GM18951 (cell line): ENCODE results near the gene ECSCR.

Experiments used
- POLR2A ChIP-seq: IDR thresholded peaks from 4 replicates; pipeline ENCODE4 v1.6.1; 2011; ENCODE audit warnings: mild to moderate bottlenecking; ENCODE audit not compliant: insufficient read length, insufficient read depth; ENCODE audit errors: extremely low read depth
- in situ Hi-C: fragments of 300-500 bp; cut with MboI; formaldehyde crosslinking; loops from one replicate; pipeline ENCODE4 v1.12.0; 2022; ENCODE audit warnings: low sequenced_read_pairs, mixed read lengths, inconsistent platforms; ENCODE audit not compliant: unreplicated experiment

The ECSCR gene

DNA sequence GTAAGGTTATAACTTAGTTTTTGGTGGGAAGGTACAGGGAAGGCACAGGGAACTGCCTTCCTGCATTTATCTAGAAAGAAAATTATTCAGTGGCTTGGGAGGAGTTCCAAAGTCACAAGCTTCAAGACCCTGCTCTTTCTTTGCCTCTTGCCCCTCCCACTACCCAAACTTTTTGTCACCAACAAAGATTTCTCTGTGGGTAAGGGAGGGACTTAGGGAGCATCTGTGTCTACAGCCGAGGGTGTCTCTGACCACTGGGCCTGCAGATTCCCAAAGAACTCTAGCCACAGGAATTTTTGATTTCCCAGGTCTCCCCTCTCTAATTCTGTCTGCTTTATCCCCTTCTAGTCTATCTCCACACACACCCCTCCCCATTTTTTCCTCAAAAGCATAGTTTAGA is 2.1 kb downstream of the ECSCR start:
- TF ChIP-seq POLR2A = no peak
- in situ Hi-C loops = no loop called here

DNA sequence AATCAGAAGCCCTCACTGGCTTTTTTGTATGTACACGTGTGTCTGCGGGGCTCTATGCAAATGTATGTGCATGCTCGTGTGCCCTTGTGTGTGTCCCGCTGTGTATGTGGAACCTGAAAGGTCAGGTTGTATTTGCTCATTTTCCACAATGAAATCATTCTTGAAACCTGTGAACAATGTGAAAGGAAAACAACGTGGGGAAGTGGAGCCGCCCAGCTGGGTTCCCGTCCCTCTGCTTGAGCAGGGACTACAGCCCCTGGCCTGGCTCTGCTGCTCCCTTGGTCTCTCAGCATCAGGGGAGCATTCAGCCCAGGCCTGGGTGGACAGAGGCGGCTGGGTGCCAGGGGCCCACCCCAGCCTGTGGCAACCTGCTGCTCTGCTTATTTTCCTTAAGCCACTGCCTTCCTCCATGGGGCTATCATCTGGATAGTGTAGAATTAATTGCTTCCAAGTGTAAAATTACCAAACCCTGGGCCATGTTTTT is 3.0 kb downstream of the ECSCR start:
- no peak for TF ChIP-seq POLR2A
- in situ Hi-C loops = no loop called here

DNA sequence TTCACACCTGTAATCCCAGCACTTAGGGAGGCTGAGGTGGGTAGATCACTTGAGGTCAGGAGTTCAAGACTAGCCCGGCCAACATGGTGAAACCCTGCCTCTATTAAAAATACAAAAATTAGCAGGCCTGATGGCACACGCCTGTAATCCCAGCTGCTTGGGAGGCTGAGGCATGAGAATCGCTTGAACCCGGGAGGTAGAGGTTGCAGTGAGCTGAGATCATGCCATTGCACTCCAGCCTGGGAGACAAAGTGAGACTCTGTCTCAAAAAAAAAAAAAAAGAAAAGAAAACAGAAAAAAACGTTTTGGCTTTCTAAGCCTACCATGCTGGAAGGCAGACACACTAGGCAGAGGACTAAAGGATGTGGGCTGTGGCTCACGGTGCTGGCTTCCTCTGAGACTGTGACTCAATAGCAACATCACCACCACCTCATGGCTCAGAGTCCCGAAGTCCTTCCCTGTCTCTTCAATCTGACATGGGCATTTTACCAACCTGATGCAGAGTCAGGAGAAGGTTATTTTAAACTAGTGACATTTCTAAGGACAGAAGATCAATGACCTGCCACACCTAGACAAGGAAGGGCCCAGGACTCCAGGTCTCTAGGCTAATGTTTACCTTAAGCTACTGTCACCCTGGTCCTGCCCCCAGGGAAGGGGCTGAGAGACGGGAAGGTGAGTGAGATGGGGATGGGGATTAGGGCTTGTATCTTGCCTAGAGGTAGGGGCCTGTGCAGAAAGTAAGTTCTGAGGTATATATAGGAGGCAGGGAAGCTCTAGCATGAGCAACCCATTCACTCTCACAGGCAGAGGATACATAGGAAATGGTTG is 3.7 kb downstream of the ECSCR start:
- no peak for TF ChIP-seq POLR2A
- in situ Hi-C loops = no loop called here

DNA sequence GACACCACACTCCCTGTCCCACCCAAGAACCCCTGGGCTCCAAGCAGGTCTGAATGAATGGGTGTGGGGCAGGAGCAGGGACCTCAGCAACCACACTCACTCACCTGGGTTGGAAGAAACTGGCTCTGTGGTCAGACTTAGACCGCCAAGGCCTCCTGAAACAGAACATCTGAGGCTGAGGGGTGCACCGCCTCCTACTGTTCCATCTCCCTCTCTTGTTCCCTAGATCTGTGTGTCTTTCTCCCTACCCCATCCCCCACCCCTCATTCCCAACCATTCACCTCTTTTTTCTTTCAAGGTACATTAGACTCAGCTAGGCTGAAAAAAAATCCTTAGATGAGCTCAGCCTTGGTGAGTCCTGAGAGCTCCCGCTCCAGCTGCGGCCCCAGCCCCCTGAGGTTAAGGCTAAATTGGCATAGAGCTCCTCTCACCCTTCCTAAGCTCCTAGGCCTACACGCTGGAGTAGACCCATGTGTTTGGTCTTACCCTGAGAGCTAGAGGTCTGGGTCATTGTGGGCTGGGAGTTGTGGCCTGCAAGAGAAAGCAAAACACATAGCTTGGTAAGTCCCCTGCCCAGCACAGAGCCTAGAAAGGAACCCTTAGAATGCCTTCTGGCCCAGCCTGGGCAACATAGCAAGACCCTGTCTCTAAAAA is 4.8 kb downstream of the ECSCR start:
- TF ChIP-seq POLR2A = no peak
- in situ Hi-C loops = no loop called here

DNA sequence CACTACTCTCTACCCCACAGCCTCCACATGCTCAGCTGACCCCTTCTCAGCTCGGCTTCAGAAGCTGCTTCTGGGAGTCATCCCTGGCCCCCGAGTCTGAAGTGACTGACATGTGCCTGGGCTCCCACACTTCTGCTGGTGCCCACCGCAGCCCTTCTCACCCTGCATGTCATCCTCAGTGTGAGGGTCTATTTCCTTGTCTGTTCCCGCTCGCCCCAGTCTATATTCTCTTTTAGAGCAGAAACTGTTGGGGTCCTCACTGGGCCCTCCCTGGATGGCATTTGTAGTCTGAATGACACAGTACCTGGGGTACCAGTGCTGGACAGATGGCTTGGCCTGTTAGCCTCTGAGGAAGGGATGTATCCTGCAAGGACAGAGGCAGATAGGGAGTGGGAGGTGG is 5.3 kb downstream of the ECSCR start:
- TF ChIP-seq POLR2A = no peak
- in situ Hi-C loops = no loop called here

DNA sequence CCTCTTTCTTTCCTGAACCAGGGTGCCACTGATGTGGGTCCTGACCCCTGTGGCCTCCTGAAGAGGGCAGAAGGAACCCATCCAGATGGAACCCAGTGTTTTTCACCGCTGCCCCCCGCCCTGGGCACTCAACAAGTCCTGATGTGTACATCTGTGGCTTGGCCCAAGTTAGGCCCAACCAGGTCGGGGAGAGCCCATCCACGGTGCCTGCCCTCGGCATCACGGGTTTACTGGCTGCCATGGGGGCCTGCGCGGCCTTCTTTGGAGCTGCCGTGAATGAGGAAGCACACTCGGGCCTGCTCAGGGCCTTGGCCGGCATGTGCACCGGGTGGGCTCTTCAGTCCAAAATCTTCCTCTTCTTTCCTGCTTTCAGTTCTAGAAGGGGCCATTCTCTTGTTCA is 5.8 kb downstream of the ECSCR start:
- TF ChIP-seq POLR2A = no peak
- in situ Hi-C loops = no loop called here

DNA sequence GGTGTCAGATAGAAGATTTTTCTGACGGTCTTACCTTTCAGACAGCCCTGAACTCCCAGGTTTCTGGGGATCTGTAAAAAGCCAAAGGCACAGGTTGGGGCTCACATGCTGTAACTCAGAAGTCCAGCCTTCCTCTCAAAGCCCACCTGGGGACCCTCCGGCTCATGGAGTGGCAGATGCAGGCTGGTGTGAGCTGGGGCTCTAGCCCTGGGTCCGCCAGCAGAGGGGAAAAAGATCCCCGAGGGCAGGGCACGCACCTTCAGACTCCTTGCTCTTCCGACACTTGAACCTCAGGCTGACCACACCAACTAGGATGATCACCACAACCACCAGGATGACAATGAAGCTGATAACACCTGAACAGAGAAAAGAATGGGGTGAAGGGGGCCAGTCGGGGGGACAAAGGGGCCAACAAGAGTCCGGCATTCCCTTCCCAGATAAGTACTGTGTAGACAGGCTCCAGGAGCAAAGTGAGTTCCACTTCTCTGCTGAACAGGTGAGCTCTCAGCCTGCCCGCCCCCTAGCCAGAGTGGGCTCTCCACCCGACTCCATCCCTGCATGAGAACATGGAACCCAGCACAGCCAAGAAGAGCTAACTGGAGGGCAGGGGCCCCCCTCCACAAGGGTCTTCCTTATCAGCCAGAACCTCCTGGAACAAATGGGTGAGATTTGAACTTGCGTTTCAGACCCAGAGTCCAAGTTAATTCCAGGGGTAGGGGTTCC is 7.8 kb downstream of the ECSCR start:
- in situ Hi-C loops = no loop called here
- TF ChIP-seq POLR2A = no peak

DNA sequence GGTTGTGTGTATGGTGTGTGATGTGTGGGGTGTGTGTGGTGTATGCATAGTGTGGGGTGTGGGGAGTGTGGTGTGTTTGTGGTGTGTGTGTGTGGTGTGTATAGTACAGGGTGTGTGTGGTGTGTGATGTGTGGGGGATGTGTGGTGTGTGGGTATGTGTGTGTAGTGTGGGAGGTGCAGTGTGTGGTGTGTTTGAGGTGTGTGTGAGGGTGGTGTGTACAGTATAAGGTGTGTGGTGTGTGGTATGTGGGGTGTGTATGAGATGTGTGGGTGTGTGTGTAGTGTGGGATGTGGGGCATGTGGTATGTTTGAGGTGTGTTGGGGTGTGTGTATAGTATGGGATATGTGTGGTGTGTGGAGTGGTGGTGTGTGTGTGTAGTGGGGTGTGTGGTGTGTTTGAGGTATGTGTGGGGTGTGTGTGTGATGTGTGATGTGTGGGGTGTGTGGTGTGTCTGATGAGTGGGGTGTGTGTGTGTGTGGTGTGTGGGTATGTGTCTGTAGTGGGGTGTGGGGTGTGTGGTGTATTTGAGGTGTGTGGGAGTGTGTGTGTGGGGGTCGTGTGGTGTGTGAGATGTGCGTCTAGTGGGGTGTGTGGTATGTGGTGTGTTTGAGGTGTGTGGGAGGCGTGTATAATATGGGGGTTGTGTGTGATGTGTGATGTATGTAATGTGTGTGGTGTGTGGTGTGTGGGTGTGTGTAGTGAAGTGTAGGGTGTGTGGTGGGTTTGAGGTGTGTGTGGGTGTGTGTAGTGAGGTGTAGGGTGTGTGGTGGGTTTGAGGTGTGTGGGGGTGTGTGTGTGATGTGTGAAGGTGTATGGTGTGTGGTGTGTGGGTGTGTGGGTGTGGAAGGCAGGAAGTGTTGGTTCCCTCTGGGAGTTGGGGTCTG is 8.6 kb downstream of the ECSCR start:
- no peak for TF ChIP-seq POLR2A
- in situ Hi-C loops = no loop called here

DNA sequence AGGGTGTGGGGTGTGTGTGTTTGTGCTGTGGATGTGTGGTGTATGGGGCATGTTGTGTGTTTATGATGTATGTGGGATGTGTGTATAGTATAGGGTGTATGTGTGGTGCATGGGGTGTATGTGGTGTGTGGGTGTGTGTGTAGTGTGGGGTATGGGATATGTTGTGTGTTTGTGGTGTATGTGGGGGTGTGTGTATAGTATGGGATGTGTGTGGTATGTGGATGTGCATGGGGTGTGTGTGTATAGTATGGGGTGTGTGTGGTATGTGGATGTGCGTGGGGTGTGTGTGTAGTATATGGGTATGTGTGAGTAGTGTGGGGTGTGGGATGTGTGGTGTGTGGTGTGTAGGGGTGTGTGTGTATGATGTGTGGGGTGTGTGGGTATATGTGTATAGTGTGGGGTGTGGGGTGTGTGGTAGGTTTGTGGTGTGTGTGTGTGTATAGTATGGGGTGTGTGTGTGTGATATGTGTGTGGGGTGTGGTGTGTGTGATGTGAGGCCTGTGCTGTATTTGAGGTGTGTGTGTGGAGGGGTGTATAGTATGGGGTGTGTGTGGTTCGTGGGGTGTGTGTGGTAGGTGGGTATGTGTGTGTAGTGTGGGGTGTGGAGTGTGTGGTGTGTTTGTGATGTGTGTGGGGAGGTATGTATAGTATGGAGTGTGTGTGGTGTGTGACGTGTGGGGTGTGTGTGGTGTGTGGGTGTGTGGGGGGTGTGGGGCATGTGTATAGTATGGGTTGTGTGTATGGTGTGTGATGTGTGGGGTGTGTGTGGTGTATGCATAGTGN is 10.5 kb downstream of the ECSCR start:
- TF ChIP-seq POLR2A = no peak
- in situ Hi-C loops = no loop called here

DNA sequence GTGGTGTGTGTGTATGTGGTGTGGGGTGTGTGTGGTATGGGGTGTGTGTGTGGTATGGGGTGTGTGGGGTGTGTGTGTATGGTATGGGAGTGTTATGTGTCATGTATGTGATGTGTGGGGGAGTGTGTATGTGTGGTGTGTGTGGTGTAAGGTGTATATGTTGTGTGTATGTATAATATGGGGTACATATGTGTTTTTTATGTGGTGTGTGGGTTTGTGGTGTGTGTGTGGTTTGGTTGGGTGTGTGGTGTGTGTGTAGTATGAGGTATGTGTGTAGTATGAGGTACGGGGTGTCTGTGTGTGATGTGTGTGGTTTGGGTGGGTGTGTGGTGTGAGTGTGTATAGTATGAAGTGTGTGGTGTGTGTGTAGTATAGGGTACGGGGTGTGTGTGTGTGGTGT is 11.4 kb downstream of the ECSCR start:
- in situ Hi-C loops = no loop called here
- TF ChIP-seq POLR2A = no peak

DNA sequence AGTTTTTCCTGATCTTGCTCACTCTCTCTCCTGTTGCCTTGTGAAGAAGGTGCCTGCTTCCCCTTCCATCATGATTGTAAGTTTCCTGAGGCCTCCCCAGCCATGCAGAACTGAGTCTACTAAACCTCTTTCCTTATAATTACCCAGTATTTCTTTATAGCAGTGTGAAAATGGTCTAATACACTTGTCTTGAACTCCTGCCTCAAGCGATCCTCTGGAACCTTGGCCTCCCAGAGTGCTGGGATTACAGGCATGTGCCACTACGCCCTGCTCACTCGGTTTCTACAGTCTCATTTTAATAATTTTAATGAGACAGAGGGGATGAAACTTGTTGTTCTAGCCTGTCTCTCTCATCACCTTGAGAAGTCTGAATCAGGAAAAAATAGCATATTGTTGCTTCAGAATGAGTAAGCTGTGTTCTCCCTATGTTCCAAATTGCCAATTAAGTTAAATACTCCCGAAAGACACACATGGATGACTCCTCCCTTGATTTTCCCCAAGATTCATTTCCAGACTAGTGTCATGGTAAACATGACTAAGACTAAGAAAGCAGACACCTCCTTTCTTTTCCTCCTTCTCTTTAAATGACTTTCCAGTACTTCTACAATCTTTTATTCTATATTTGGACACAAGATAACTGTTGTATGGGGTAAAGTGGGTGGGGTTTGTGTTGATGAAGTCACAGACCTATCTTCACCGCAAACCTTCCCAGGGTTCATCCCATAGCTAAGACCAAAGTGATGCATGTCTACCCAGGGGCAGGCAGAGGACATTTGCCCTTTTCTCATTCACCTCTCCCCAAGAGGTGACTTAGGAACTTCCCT is 15.4 kb downstream of the ECSCR start:
- TF ChIP-seq POLR2A = no peak

More for the DNA sequence above, 15.4 kb downstream of the ECSCR start:
- in situ Hi-C loops = no loop called here
